ENCODE data around the gene UQCC2. TPM values are rescaled to one million over a fixed set of nuclear protein-coding genes. Genes with fewer than 3 reads are reported as not detected.

The UQCC2 gene
- total and polyA plus RNA-seq, 2 of the 8 experiments (the other 6 are each of a cell fraction or from before 2014, with no cell fraction given) = 52.1 to 104 TPM

DNA sequence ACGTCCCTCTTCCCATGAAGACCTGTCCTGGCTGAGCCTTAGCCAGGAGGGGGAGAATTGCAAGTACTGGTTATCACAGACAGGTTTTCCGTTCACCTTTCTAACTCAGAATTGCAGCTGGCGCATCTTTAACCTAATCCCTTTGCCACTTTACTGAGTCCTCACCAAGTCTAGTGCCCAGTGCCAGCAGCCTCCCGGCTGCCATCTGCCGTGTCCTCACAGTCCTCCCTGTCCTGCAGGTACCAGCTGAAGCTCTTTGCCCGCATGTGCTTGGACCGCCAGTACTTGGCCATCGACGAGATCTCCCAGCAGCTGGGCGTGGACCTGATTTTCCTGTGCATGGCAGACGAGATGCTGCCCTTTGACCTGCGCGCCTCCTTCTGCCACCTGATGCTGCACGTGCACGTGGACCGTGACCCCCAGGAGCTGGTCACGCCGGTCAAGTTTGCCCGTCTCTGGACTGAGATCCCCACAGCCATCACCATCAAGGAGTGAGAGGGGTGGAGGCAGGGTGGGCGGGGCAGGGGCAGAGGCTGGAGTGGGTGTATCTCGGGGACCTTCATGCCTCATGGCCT lies 41.3 kb downstream of the UQCC2 start:
- H3K4ac ChIP-seq (replicated peaks; ENCODE audit: insufficient read length, low read depth, low read length) = no peak overlapping the region
- no peaks in the 10 kb centered on the region for H3K27me3 ChIP-seq (replicated peaks in 1 of 4; ENCODE audit: control insufficient read depth in 3 of 4, extremely low read depth in 1 of 4, insufficient read depth in 3 of 4, low read length in 3 of 4)
- H3K23me2 ChIP-seq (ENCODE audit: low read depth, low read length) = no peaks in the 10 kb centered on the region
- peaks cover 2% of the 10 kb centered on the region in 2 experiments for H4K20me1 ChIP-seq (replicated peaks in 1 of 2; ENCODE audit: control insufficient read depth in 1 of 2, insufficient read depth in 2 of 2, low read length in 2 of 2)
- no peak overlapping the region for H2AK5ac ChIP-seq (ENCODE audit: low read depth, low read length)
- H3K79me2 ChIP-seq (ENCODE audit: control insufficient read depth in 1 of 2, insufficient read depth in 2 of 2, low read length in 2 of 2) = no peaks in the 10 kb centered on the region
- no peak overlapping the region for H3K18ac ChIP-seq (ENCODE audit: extremely low read depth, low read length)
- no peak overlapping the region for H2BK12ac ChIP-seq (ENCODE audit: low read depth, low read length)
- WGBS, 2 experiments (ENCODE audit: extremely low coverage in 1 of 2, insufficient coverage in 1 of 2, insufficient read length in 1 of 2, insufficient replicate concordance in 2 of 2, low coverage in 1 of 2, low lambda C conversion rate in 2 of 2, missing lambda C conversion rate in 1 of 2) = 94% methylated on average over 21 of the region's 21 CpGs; no CpG with 5 or more reads in 1 of the 2 experiments
- no peak overlapping the region for H3K56ac ChIP-seq (replicated peaks; ENCODE audit: insufficient read length, low read depth, low read length)
- H4K91ac ChIP-seq (replicated peaks; ENCODE audit: insufficient read length, low read length) = no peak overlapping the region
- no peak for FAIRE-seq
- no peaks in the 10 kb centered on the region for H3K9me3 ChIP-seq (ENCODE audit: insufficient read depth in 2 of 2, low read depth in 1 of 2, low read length in 1 of 2)
- no peak overlapping the region for H3K9ac ChIP-seq (replicated peaks in 1 of 4; ENCODE audit: extremely low read depth in 1 of 4, low read depth in 3 of 4, low read length in 3 of 4)
- H2AFZ ChIP-seq (ENCODE audit: low read length) = no peak overlapping the region
- no peak overlapping the region for H2BK120ac ChIP-seq (replicated peaks; ENCODE audit: low read depth, low read length)
- no peak overlapping the region for H2BK5ac ChIP-seq (ENCODE audit: low read depth, low read length)
- H3K23ac ChIP-seq (ENCODE audit: insufficient read length) = no peak overlapping the region
- H3K36me3 ChIP-seq (ENCODE audit: control insufficient read depth in 2 of 4, insufficient read depth in 4 of 4, low read length in 3 of 4) = peaks cover 9 to 27% (median 17%) of the 10 kb centered on the region in 4 experiments; a peak in 7 of 8 replicates
- H3K14ac ChIP-seq (ENCODE audit: insufficient read length) = no peak overlapping the region
- TF ChIP-seq NANOG (IDR thresholded peaks at IDR 0.05; ENCODE audit: insufficient read depth, low read depth, low read length, poor library complexity, severe bottlenecking) (no peak), TAF1 (IDR thresholded peaks at IDR 0.05; ENCODE audit: low read depth, low read length) (no peak), BACH1 (IDR thresholded peaks at IDR 0.05; ENCODE audit: low read length) (no peak), POU5F1 (IDR thresholded peaks at IDR 0.05; ENCODE audit: low read depth, low read length) (no peak), RBBP5 (IDR thresholded peaks at IDR 0.05; ENCODE audit: borderline replicate concordance, low read depth, low read length) (no peak)
- TF ChIP-seq, protein P1, sequence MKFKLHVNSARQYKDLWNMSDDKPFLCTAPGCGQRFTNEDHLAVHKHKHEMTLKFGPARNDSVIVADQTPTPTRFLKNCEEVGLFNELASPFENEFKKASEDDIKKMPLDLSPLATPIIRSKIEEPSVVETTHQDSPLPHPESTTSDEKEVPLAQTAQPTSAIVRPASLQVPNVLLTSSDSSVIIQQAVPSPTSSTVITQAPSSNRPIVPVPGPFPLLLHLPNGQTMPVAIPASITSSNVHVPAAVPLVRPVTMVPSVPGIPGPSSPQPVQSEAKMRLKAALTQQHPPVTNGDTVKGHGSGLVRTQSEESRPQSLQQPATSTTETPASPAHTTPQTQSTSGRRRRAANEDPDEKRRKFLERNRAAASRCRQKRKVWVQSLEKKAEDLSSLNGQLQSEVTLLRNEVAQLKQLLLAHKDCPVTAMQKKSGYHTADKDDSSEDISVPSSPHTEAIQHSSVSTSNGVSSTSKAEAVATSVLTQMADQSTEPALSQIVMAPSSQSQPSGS (IDR thresholded peaks at IDR 0.05; ENCODE audit: low read length) = no peak
- peaks cover 0 to 3% (median 1%) of the 10 kb centered on the region in 4 experiments; a peak in 1 of 7 replicates for H3K4me1 ChIP-seq (replicated peaks in 1 of 4; ENCODE audit: control insufficient read depth in 3 of 4, insufficient read depth in 4 of 4, low read length in 3 of 4)
- no peak overlapping the region for H2BK20ac ChIP-seq (ENCODE audit: low read length)
- no peak overlapping the region for H4K5ac ChIP-seq (ENCODE audit: insufficient read length, low read depth, low read length)
- no peak overlapping the region; the same call in 1 of the 2 replicates for H4K8ac ChIP-seq (ENCODE audit: extremely low read depth, insufficient read depth, low read length)
- ChIA-PET POLR2A (ENCODE audit: partially characterized antibody) (interaction anchor here (1.1 to 1.3 kb wide), 2 partner anchors 11 to 39 kb away, joined by 3 to 4 read pairs; no protein-coding TSS in a partner anchor), CTCF (ENCODE audit: partially characterized antibody) (interaction anchor here (0.6 to 12.7 kb wide), 9 partner anchors 13 to 138 kb away, joined by 3 to 131 read pairs (median 5); no protein-coding TSS in a partner anchor)
- H3K79me1 ChIP-seq (ENCODE audit: low read depth, low read length) = no peaks in the 10 kb centered on the region
- H3K4me3 ChIP-seq (ENCODE audit: extremely low read depth in 1 of 4, insufficient read depth in 2 of 4, low read depth in 3 of 4, low read length in 4 of 4) = no peak overlapping the region
- H2BK15ac ChIP-seq (ENCODE audit: low read length) = no peak overlapping the region
- no peak overlapping the region for H3K4me2 ChIP-seq (ENCODE audit: insufficient read depth in 1 of 2, low read depth in 2 of 2, low read length in 2 of 2)
- DNase-seq (ENCODE audit: low read depth in 1 of 2, low spot score in 2 of 2) = no peak
- no peak overlapping the region for H3K27ac ChIP-seq (ENCODE audit: low read depth, low read length)
